Left hindlimb (tissue), 1 donor: ENCODE data around the gene E4F1.
A peak's percentile ranks its signal among the peaks of the same experiment; 100 is the strongest.

Experiments
- DNase-seq: peaks from one replicate; pipeline ENCODE4 v3.0.0-alpha.2; 2018

The E4F1 gene

GRCh38 chr16:2231016-2231931, 7.9 kb downstream of the E4F1 start:
- DNase-seq = no peak

- DNase-seq = no peak
Observed at GRCh38 chr16:2232094-2232990, 9.0 kb downstream of the E4F1 start.

GRCh38 chr16:2233046-2233775, 9.8 kb downstream of the E4F1 start:
- DNase-seq = no peak

- no peak for DNase-seq
Observed at GRCh38 chr16:2233872-2234812, 10.8 kb downstream of the E4F1 start.

GRCh38 chr16:2234813-2235170, 11.4 kb downstream of the E4F1 start:
- DNase-seq = no peak

GRCh38 chr16:2235234-2235651, 11.9 kb downstream of the E4F1 start:
- no peak for DNase-seq

GRCh38 chr16:2235695-2236336, 12.4 kb downstream of the E4F1 start:
- no peak for DNase-seq

- peak; percentile 63 for DNase-seq
Observed at GRCh38 chr16:2236337-2237101, 13.1 kb downstream of the E4F1 start, which contains the start of gene DNASE1L2. TSS of gene DNASE1L2 (plus strand) at chr16:2236444. CDS start at chr16:2236817, 373 bp downstream.

- DNase-seq = no peak
Observed at GRCh38 chr16:2237102-2237482, 13.7 kb downstream of the E4F1 start.

- no peak for DNase-seq
Observed at GRCh38 chr16:2237493-2238149, 14.2 kb downstream of the E4F1 start.

GRCh38 chr16:2238150-2238837, 14.9 kb downstream of the E4F1 start:
- DNase-seq = no peak

GRCh38 chr16:2238838-2239675, 15.7 kb downstream of the E4F1 start:
- no peak for DNase-seq

GRCh38 chr16:2240331-2240730, 16.9 kb downstream of the E4F1 start:
- peak; percentile 16 for DNase-seq

- no peak for DNase-seq
Observed at GRCh38 chr16:2242598-2242997, 19.2 kb downstream of the E4F1 start.

GRCh38 chr16:2243031-2243528, 19.7 kb downstream of the E4F1 start:
- no peak for DNase-seq

GRCh38 chr16:2243781-2244180, 20.4 kb downstream of the E4F1 start:
- DNase-seq = peak; percentile 29

- peak; percentile 36 for DNase-seq
Observed at GRCh38 chr16:2244301-2244700, 20.9 kb downstream of the E4F1 start.
